IPS-18c (cell line): ENCODE data around the gene THBS1.

Source experiments
- H3K4me3 ChIP-seq: 2 replicates; pipeline ENCODE4 v1.7.0; 2013; ENCODE audit warnings: low read depth, mild to moderate bottlenecking, low read length, moderate library complexity; ENCODE audit not compliant: insufficient read depth
- H3K9me3 ChIP-seq: one replicate; pipeline ENCODE4 v1.6.1; 2013; ENCODE audit warnings: mild to moderate bottlenecking, low read length, moderate library complexity; ENCODE audit not compliant: control insufficient read depth, insufficient read depth

The THBS1 gene

DNA sequence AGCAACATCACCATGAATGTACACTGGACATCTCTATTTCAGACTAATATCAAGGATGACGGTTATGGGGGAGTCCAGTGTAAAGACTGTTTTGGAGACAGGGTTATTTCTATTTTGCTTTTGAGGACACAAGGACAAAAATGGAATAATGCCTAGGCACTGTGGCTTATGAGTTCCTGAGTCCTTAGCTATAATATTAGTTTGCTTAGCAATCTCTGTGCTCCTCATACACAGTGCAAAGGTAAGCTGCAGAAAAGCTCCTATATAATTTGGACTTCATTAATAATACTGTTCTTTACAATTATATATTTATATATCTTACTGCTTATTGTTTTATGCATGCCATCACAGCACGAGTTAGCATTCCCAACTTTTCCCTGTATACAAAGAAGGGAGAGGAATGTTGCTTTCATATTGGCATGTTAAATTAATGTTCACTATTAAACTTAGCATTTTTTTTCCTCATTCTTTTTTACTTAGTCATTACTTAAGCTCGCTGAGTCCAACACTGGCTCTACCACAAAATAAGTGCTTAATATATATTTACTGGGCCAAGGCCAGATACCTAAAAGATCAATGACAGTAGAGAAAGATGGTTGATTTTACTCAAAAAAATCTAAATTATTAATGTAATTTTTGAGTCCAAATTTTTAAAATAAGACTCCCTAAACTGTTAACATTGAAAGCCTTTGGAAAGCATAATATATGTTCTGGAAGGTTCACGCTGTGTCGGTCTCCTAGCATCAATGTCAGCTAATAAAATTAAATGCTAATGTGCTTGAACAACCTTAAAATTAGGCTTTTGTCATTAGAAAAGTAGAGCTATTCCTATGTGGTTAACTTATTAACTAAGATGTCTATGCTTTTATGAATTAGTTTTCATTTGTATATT lies 13.8 kb downstream of the THBS1 start:
- H3K9me3 ChIP-seq: no peaks in the 10 kb centered on the region
- no peak overlapping the region for H3K4me3 ChIP-seq

DNA sequence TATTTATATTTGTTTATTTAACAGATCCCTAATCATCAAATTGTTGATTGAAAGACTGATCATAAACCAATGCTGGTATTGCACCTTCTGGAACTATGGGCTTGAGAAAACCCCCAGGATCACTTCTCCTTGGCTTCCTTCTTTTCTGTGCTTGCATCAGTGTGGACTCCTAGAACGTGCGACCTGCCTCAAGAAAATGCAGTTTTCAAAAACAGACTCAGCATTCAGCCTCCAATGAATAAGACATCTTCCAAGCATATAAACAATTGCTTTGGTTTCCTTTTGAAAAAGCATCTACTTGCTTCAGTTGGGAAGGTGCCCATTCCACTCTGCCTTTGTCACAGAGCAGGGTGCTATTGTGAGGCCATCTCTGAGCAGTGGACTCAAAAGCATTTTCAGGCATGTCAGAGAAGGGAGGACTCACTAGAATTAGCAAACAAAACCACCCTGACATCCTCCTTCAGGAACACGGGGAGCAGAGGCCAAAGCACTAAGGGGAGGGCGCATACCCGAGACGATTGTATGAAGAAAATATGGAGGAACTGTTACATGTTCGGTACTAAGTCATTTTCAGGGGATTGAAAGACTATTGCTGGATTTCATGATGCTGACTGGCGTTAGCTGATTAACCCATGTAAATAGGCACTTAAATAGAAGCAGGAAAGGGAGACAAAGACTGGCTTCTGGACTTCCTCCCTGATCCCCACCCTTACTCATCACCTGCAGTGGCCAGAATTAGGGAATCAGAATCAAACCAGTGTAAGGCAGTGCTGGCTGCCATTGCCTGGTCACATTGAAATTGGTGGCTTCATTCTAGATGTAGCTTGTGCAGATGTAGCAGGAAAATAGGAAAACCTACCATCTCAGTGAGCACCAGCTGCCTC lies 14.7 kb downstream of the THBS1 start:
- no peaks in the 10 kb centered on the region for H3K9me3 ChIP-seq
- no peak overlapping the region for H3K4me3 ChIP-seq

DNA sequence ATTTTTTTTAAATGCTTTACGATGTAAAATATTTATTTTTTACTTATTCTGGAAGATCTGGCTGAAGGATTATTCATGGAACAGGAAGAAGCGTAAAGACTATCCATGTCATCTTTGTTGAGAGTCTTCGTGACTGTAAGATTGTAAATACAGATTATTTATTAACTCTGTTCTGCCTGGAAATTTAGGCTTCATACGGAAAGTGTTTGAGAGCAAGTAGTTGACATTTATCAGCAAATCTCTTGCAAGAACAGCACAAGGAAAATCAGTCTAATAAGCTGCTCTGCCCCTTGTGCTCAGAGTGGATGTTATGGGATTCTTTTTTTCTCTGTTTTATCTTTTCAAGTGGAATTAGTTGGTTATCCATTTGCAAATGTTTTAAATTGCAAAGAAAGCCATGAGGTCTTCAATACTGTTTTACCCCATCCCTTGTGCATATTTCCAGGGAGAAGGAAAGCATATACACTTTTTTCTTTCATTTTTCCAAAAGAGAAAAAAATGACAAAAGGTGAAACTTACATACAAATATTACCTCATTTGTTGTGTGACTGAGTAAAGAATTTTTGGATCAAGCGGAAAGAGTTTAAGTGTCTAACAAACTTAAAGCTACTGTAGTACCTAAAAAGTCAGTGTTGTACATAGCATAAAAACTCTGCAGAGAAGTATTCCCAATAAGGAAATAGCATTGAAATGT lies 15.6 kb downstream of the THBS1 start:
- Histone ChIP-seq H3K4me3 (no peak overlapping the region), H3K9me3 (no peaks in the 10 kb centered on the region)

DNA sequence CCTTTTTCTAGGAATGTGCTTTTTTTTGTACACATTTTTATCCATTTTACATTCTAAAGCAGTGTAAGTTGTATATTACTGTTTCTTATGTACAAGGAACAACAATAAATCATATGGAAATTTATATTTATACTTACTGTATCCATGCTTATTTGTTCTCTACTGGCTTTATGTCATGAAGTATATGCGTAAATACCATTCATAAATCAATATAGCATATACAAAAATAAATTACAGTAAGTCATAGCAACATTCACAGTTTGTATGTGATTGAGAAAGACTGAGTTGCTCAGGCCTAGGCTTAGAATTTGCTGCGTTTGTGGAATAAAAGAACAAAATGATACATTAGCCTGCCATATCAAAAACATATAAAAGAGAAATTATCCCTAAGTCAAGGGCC lies 16.5 kb downstream of the THBS1 start:
- Histone ChIP-seq H3K4me3 (no peak overlapping the region), H3K9me3 (no peaks in the 10 kb centered on the region)

DNA sequence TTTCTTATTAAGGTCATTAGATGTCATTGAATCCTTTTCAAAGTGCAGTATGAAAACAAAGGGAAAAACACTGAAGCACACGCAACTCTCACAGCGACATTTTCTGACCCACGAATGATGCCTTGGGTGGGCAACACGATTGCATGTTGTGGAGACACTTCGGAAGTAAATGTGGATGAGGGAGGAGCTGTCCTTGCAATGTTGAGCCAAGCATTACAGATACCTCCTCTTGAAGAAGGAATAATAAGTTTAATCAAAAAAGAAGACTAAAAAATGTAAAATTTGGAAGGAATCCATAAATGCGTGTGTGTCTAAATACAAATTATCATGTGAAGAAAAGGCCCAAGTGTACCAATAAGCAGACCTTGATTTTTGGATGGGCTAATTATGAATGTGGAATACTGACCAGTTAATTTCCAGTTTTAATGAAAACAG lies 16.9 kb downstream of the THBS1 start:
- Histone ChIP-seq H3K9me3 (no peaks in the 10 kb centered on the region), H3K4me3 (no peak overlapping the region)

DNA sequence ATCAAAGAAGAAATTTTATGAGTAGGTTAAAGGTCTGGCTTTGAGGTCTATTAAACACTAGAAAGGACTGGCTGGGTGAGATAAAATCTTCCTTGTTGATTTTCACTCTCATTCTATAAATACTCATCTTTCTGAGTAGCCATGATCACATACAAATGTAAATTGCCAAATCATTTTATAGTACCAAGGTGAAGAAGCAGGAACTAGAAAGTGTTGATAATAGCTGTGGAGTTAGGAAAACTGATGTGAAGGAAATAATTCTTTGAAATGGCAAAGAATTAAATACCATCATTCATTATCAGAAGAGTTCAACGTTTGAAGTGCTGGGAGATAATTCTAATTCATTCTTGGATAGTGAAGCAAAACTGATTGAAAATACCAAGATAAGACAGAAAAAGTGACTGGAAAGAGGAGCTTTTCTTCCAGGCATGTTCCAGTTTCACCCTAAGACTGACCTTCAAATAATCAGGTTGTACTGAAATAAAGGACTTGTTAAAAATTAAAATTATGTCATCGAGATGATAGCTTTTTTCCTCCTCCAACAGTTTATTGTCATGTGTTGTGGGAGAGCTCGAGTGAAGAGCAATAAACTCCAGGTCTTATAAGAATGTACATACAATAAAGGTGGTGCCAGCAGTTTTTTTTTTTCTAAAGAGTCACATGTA lies 17.4 kb downstream of the THBS1 start:
- no peak overlapping the region for H3K4me3 ChIP-seq
- H3K9me3 ChIP-seq: no peaks in the 10 kb centered on the region

DNA sequence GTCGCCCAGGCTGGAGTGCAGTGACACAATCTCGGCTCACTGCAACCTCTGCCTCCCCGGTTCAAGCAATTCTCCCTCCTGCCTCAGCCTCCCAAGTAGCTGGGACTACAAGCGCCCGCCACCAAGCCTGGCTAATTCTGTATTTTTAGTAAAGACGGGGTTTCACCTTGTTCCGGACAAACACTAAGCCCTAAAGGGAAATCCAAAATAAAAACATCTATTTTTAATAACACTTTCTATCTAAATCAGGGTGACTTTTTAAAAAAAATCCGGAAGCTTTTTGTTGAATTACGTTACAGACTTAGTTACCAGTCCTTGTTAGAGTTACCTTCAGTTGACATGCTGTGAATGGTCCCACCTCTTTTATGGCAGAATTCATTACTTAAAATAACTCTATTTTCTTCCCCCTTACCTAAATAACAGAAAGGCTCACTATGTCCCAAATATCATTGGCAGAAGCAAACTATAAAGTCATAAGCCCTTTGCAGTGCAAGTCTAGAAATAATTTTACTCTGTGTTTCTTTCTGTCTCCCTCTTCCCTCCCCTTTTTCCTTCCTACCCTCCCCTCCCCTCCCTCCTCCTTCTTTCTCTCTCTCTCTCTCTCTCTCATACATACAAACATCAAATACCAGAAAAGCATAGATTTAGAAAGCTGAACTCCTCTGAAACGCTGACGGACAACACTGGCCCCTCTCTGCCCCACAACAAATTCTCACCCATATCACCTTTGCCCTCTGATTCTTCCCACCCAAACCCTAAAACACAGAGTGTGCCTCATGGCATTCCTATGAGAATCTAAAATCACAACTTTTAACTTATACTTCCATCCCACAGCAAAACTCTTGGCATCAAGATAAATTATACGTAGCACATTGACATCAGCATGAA lies 18.3 kb downstream of the THBS1 start:
- Histone ChIP-seq H3K9me3 (no peaks in the 10 kb centered on the region), H3K4me3 (no peak overlapping the region)

DNA sequence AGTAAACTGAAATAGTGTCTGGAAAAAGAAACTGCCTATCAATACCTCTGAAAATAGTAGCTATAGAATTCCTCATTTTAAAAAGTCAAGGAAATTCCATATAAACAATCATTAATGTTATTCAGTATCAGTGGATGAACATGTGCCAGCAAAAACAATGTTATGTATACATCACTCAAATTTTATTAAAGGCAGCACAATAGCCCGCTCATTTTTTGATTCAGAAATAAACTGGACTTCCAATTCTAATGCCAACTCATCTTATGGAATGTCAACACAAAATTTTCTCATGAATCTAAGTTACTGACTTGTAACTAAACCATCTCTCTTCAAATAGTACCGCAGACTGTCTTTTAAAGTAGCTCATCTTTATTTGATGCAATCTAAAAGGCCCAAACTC lies 19.0 kb downstream of the THBS1 start:
- Histone ChIP-seq H3K4me3 (no peak overlapping the region), H3K9me3 (no peaks in the 10 kb centered on the region)

DNA sequence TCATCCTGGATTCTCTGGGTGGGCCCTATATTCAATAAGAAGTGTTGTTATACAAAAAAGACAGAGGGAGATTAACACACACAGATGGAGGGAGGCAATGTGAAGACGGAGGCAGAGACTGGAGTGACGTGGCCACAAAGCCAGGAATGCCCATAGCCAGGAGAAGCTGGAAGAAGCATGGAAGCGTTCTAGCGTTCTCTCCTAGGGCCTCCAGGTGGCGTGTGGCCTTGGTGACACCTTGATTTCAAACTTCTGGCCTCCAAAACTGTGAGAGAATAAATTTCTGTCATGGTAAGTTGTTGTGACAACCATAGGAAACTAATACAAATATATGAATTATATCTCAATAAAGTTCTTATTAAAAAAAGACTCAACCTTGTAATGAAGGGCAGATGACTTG lies 21.3 kb downstream of the THBS1 start:
- H3K4me3 ChIP-seq: no peak overlapping the region
- H3K9me3 ChIP-seq: peaks cover 2% of the 10 kb centered on the region

DNA sequence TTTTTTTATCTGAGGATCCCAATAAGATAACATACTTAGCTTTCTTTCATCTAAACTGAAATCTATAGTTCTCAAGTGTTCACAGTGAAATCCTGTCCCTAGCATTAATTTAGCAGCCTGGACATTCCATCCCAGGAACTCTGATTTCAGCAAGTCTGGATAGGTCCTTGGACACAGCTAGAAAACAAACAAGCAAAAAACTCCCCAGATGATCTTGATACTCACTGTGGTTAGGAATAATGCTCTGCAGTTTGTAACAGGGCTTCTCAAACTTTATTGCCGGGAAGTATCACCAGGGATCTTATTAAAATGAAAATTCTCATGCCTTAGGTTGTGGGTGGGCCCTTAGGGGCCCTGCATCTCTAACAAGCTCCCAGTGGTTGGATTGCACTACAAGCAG lies 24.3 kb downstream of the THBS1 start:
- Histone ChIP-seq H3K9me3 (peaks cover 2% of the 10 kb centered on the region), H3K4me3 (no peak overlapping the region)

DNA sequence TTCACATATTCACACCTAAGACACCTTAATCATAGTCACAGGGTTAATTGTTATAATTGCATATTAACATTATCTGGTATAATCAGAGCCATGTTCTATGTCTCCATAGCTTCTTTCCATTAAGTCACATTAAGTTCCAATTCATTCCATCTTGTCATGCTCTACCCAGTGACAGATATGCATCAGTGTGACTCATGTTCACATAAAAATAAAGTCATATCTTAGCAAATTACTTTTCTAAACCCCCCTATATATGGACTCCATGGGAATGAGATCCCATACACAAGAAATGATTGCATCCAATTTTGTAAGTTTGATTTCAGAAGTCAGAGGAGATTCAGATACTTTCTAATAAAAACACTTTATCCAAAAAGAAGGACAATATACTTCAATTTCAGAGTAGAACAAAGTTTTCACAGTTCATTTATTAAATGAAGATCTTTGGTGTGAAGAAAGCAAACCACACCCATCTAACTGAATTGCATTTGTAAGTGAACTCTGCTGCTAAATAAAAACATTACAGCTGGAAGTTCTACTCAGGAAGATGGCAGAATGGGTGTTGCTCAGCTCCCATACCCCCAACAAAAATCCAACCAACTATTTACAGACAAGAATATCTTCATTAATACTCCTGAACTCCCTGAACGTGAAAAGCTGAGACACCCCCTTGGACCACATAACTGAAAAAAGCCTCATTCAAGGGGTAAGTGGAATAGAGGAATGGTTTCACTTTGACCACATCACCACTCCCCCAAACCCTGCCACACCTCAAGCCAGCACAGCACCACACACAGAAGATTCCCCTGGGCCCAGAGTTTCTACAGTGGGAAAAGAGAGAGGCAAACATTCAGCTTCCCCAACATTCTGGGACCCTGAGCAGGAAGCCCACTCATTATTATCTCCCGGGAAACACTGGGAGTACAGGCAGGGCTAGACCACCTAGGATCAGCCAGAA lies 27.6 kb downstream of the THBS1 start:
- Histone ChIP-seq H3K9me3 (peaks cover 2% of the 10 kb centered on the region), H3K4me3 (no peak overlapping the region)

DNA sequence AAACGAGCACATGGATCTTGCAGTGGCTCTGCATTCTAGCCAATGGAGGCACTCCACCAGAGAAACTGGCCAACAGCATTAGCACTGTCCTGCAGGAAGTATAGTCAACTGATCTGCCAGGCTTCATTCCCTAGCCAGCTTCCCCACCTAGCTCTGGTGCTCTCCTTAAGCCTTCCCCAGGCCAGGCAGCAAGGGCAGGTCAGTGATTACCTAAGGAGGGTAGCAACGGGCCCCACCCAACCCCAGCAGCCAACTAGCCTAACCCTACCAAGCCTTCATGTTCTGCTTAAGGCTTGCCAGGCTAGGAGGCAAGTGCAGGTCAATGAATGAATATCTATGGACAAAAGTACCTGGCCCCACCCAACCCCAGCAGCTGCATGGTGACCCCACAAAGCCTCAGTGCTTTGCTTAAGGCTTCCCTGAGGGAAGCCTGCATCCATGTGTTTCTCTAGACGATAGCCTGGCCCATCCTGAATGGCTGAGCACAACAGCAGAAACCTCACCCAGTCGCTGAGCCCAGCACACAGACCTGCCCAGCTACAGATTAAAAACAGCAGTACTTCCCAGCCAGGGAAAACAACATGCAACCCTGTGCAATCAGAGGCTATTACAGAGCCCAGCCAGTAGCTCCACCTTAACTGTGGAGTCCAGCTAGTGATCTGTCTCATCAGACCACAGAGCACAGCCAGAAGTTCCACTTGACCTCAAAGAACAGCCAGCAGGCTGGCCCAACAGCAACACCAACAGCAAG lies 28.5 kb downstream of the THBS1 start:
- H3K4me3 ChIP-seq: no peak overlapping the region

DNA sequence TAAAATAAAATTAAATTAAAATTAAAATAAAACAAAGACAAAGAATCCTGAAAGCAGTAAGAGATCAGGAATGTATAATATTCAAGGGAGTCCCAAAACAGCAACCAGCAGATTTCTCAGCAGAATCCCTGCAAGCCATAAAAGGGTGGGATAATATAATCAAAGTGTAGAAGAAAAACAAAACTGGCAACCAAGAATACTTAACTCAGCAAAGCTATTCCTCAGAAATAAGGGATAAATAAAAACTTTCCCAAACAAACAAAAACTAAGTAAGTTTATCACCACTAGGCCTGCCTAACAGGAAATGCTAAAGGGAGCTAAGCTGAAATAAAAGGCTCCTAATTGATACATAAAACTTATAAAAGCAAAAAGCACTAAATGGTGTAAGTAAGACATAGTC lies 29.8 kb downstream of the THBS1 start:
- H3K9me3 ChIP-seq: no peaks in the 10 kb centered on the region

More for the DNA sequence above, 28.5 kb downstream of the THBS1 start:
- H3K9me3 ChIP-seq: peaks cover 2% of the 10 kb centered on the region

DNA sequence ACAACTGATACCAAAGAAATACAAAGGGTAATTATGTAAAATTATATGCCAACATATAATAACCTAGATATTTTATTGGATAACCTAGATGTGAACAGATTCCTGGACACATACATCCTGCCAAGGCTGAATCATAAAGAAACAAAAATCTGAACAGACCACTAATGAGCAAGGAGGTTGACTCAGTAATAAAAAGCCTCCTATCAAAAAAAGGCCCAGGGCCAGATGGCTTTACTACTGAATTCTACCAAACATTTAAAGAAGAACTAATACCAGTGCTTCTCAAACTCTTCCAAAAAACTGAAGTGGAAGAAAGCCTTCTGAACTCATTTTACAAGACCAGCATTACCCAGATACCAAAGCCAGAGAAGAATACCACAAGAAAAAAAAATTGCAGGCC lies 32.4 kb downstream of the THBS1 start:
- H3K9me3 ChIP-seq: no peaks in the 10 kb centered on the region
- H3K4me3 ChIP-seq: no peak overlapping the region

More for the DNA sequence above, 29.8 kb downstream of the THBS1 start:
- H3K4me3 ChIP-seq: no peak overlapping the region

DNA sequence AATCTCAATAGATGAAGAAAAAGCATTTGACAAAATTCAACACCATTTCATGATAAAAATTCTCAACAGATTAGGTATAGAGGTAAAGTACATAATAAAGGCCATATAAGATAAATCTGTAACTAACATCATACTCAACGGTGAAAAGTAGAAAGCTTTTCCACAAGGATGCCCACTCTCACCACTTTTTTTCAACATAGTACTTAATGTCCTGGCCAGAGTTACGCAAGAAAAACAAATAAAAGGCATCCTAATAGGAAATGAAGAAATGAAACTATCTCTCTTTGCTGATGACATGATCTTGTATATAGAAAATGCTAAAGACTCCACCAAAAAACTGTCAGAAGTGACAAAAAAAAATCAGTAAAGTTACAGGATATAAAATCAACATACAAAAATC lies 33.0 kb downstream of the THBS1 start:
- no peaks in the 10 kb centered on the region for H3K9me3 ChIP-seq
- H3K4me3 ChIP-seq: no peak overlapping the region
